ENCODE measurements around the gene KRTAP10-2. TPM values are rescaled to one million over a fixed set of nuclear protein-coding genes. Genes with fewer than 3 reads are reported as not detected.
A peak's percentile ranks its signal among the peaks of the same experiment; 100 is the strongest.

The KRTAP10-2 gene
- total RNA-seq, 1 experiment from 2014 or later = not detected

- Histone ChIP-seq H3K9me2 (ENCODE audit: insufficient read depth) (no peaks in the 10 kb centered on the region), H3K79me2 (ENCODE audit: insufficient read depth, low read length) (no peaks in the 10 kb centered on the region), H3K4me2 (ENCODE audit: low read length) (peak overlapping the region; percentile 67), H4K20me1 (ENCODE audit: insufficient read depth) (no peaks in the 10 kb centered on the region), H2AFZ (ENCODE audit: low read depth, low read length, poor library complexity, severe bottlenecking) (no peak overlapping the region), H3K9me3 (ENCODE audit: control insufficient read depth in 1 of 2, insufficient read depth in 1 of 2, low read depth in 1 of 2, low read length in 2 of 2) (no peaks in the 10 kb centered on the region), H3K27me3 (ENCODE audit: insufficient read depth, low read length) (no peaks in the 10 kb centered on the region), H3K27ac (ENCODE audit: low read depth, low read length) (no peak overlapping the region), H3K4me1 (ENCODE audit: control insufficient read depth in 1 of 2, insufficient read depth in 2 of 2, low read length in 2 of 2) (peaks cover 9 to 15% of the 10 kb centered on the region in 2 experiments), H3K36me3 (ENCODE audit: control insufficient read depth in 1 of 2, insufficient read depth in 2 of 2, low read length in 2 of 2) (no peaks in the 10 kb centered on the region), H3K4me3 (replicated peaks in 1 of 2; ENCODE audit: low read depth in 1 of 2, low read length in 2 of 2) (peak overlapping the region; percentile 23 to 29), H3K9ac (ENCODE audit: low read length) (no peak overlapping the region)
- intact Hi-C loops (cut with micrococcal nuclease) = loop anchor here (1.0 to 10.0 kb wide), 3 partner anchors 232 to 624 kb away; no protein-coding TSS in a partner anchor
- peak; percentile 93 for ATAC-seq
- ChIA-PET CTCF (interaction anchor here (0.6 to 2.2 kb wide), 11 partner anchors 9 to 628 kb away, joined by 3 to 38 read pairs (median 6); no protein-coding TSS in a partner anchor), POLR2A (interaction anchor here (1.3 kb wide), 1 partner anchor 283 kb away, joined by 7 read pairs; no protein-coding TSS in a partner anchor), RAD21 (ENCODE audit: low non-redundant PET in 1 of 2, low total read pairs in 2 of 2, uncharacterized antibody in 2 of 2, unreplicated experiment in 2 of 2) (interaction anchor here (1.1 to 1.3 kb wide), 2 partner anchors 232 to 283 kb away, joined by 5 to 6 read pairs; no protein-coding TSS in a partner anchor)
- BruUV-seq (replicated peaks) = no TSS peak
- peak; percentile 29 for DNase-seq (ENCODE audit: low read depth, low spot score)
- TF ChIP-seq POLR2AphosphoS5 (IDR thresholded peaks at IDR 0.05; ENCODE audit: low read depth, low read length) (no peak), CTCF (IDR thresholded peaks at IDR 0.05 in 2 of 3, conservative IDR thresholded peaks at IDR 0.05 in 1 of 3; ENCODE audit: borderline replicate concordance in 1 of 3, insufficient read depth in 1 of 3, low read depth in 2 of 3, low read length in 2 of 3) (peak in 2 of 3 experiments; percentile 89 to 95; a peak in 4 of 6 replicates)
Measured at GRCh38 chr21:44510508-44511218, 40.6 kb downstream of the KRTAP10-2 start.

GRCh38 chr21:44510109-44510507 lies 41.2 kb downstream of the KRTAP10-2 start:
- Histone ChIP-seq H3K27ac (ENCODE audit: low read depth, low read length) (no peak overlapping the region), H3K4me1 (ENCODE audit: control insufficient read depth in 1 of 2, insufficient read depth in 2 of 2, low read length in 2 of 2) (peaks cover 9 to 15% of the 10 kb centered on the region in 2 experiments), H2AFZ (ENCODE audit: low read depth, low read length, poor library complexity, severe bottlenecking) (no peak overlapping the region), H3K4me2 (ENCODE audit: low read length) (peak overlapping the region; percentile 67), H3K4me3 (replicated peaks in 1 of 2; ENCODE audit: low read depth in 1 of 2, low read length in 2 of 2) (peak overlapping the region; percentile 23 to 29; a peak in 3 of 4 replicates), H4K20me1 (ENCODE audit: insufficient read depth) (no peaks in the 10 kb centered on the region), H3K36me3 (ENCODE audit: control insufficient read depth in 1 of 2, insufficient read depth in 2 of 2, low read length in 2 of 2) (no peaks in the 10 kb centered on the region), H3K79me2 (ENCODE audit: insufficient read depth, low read length) (no peaks in the 10 kb centered on the region), H3K9me2 (ENCODE audit: insufficient read depth) (no peaks in the 10 kb centered on the region), H3K27me3 (ENCODE audit: insufficient read depth, low read length) (no peaks in the 10 kb centered on the region), H3K9me3 (ENCODE audit: control insufficient read depth in 1 of 2, insufficient read depth in 1 of 2, low read depth in 1 of 2, low read length in 2 of 2) (no peaks in the 10 kb centered on the region), H3K9ac (ENCODE audit: low read length) (no peak overlapping the region)
- RAD21 ChIA-PET (ENCODE audit: low non-redundant PET in 1 of 2, low total read pairs in 2 of 2, uncharacterized antibody in 2 of 2, unreplicated experiment in 2 of 2) = interaction anchor here (1.1 to 1.3 kb wide), 2 partner anchors 232 to 284 kb away, joined by 5 to 6 read pairs; no protein-coding TSS in a partner anchor
- ATAC-seq (peak; percentile 30; the same call in 1 of the 2 replicates), DNase-seq (ENCODE audit: low read depth, low spot score) (no peak)
- CTCF ChIA-PET = interaction anchor here (0.6 to 2.2 kb wide), 10 partner anchors 9 to 628 kb away, joined by 3 to 38 read pairs (median 6); no protein-coding TSS in a partner anchor
- POLR2A ChIA-PET = interaction anchor here (1.3 kb wide), 1 partner anchor 283 kb away, joined by 7 read pairs; no protein-coding TSS in a partner anchor
- intact Hi-C loops (cut with micrococcal nuclease) = loop anchor here (1.0 to 10.0 kb wide), 3 partner anchors 233 to 625 kb away; no protein-coding TSS in a partner anchor
- BruUV-seq (replicated peaks) = no TSS peak
- TF ChIP-seq JUND (IDR thresholded peaks at IDR 0.05) (no peak), CBX3 (IDR thresholded peaks at IDR 0.05; ENCODE audit: low read depth) (no peak), SIN3A (IDR thresholded peaks at IDR 0.05; ENCODE audit: low read depth) (no peak), EGR1 (IDR thresholded peaks at IDR 0.05; ENCODE audit: low read depth) (no peak), ATF3 (IDR thresholded peaks at IDR 0.05) (no peak), ELF1 (IDR thresholded peaks at IDR 0.05; ENCODE audit: borderline replicate concordance, low read depth) (no peak), CTCF (IDR thresholded peaks at IDR 0.05 in 2 of 3, conservative IDR thresholded peaks at IDR 0.05 in 1 of 3; ENCODE audit: borderline replicate concordance in 1 of 3, insufficient read depth in 1 of 3, low read depth in 2 of 3, low read length in 2 of 3) (no peak), POLR2AphosphoS5 (IDR thresholded peaks at IDR 0.05; ENCODE audit: low read depth, low read length) (no peak), TCF7L2 (IDR thresholded peaks at IDR 0.05; ENCODE audit: borderline replicate concordance, extremely low read depth, insufficient read depth, insufficient read length) (no peak), ZNF274 (IDR thresholded peaks at IDR 0.05; ENCODE audit: low read depth, low read length) (no peak), ZFX (IDR thresholded peaks at IDR 0.05) (no peak), FOSL1 (IDR thresholded peaks at IDR 0.05; ENCODE audit: low read depth) (no peak), MAX (IDR thresholded peaks at IDR 0.05) (no peak)

Measured in HCT116 (cell line).